WTC11 (cell line): ENCODE measurements around the gene TGDS. TPM values are rescaled to one million over a fixed set of nuclear protein-coding genes. Genes with fewer than 3 reads are reported as not detected.

Experiments
- ATAC-seq: fragments of 200-7000 bp; cut with Tn5 transposase; 2 replicates; pipeline ENCODE4 v1.10.0; 2021; ENCODE audit warnings: mild to moderate bottlenecking, moderate library complexity
- CTCF ChIA-PET: fragments of 300-600 bp; sonication (Branson Sonifier 250); formaldehyde crosslinking; loops from one replicate; lab custom pipeline; 2021; ENCODE audit warnings: antibody characterized with exemption; lab: Charles Lee
- POLR2A ChIA-PET: fragments of 350-600 bp; sonication (Branson Sonifier 250); formaldehyde crosslinking; loops from one replicate; lab custom pipeline; 2021; ENCODE audit warnings: antibody characterized with exemption; lab: Charles Lee
- DNase-seq: peaks from one replicate; pipeline ENCODE4 v3.0.0; 2021; ENCODE audit warnings: low spot score
- H3K27ac Mint-ChIP-seq: 2 replicates; pipeline ENCODE4 v1.8.0; 2021; ENCODE audit warnings: mixed read lengths
- H3K27me3 Mint-ChIP-seq: 2 replicates; pipeline ENCODE4 v1.8.0; 2021; ENCODE audit warnings: low read depth, mild to moderate bottlenecking, moderate library complexity, mixed read lengths
- H3K36me3 Mint-ChIP-seq: 2 replicates; pipeline ENCODE4 v1.8.0; 2021; ENCODE audit warnings: mixed read lengths
- H3K4me1 Mint-ChIP-seq: 2 replicates; pipeline ENCODE4 v1.8.0; 2022; ENCODE audit warnings: mixed read lengths
- H3K4me3 Mint-ChIP-seq: 2 replicates; pipeline ENCODE4 v1.8.0; 2021; ENCODE audit warnings: mild to moderate bottlenecking, moderate library complexity, mixed read lengths
- H3K9me3 Mint-ChIP-seq: 2 replicates; pipeline ENCODE4 v1.8.0; 2021; ENCODE audit warnings: mixed read lengths
- CDX4 ChIP-seq: fragments of 250-450 bp; sonication (Bioruptor Pico); IDR thresholded peaks from 2 replicates; pipeline ENCODE4 v1.9.0; 2021; ENCODE audit warnings: moderate library complexity, mild to moderate bottlenecking, inconsistent platforms, borderline replicate concordance
- CREB1 ChIP-seq: sonication (generic); formaldehyde crosslinking; IDR thresholded peaks from 2 replicates; pipeline ENCODE4 v1.8.0; 2023; ENCODE audit warnings: mild to moderate bottlenecking, missing genetic modification reagents
- FOXK1 ChIP-seq: sonication (generic); formaldehyde crosslinking; IDR thresholded peaks from 2 replicates; pipeline ENCODE4 v1.8.0; 2022; ENCODE audit warnings: mild to moderate bottlenecking, moderate library complexity, missing genetic modification reagents
- GABPB1 ChIP-seq: sonication (generic); formaldehyde crosslinking; IDR thresholded peaks from 2 replicates; pipeline ENCODE4 v1.8.1; 2023; ENCODE audit warnings: mild to moderate bottlenecking, missing genetic modification reagents
- HMGXB4 ChIP-seq: sonication (generic); formaldehyde crosslinking; IDR thresholded peaks from 2 replicates; pipeline ENCODE4 v1.8.1; 2023; ENCODE audit warnings: mild to moderate bottlenecking, moderate library complexity, missing genetic modification reagents
- MAX ChIP-seq: sonication (generic); formaldehyde crosslinking; IDR thresholded peaks from 2 replicates; pipeline ENCODE4 v1.8.0; 2022; ENCODE audit warnings: mild to moderate bottlenecking, missing genetic modification reagents
- NFATC4 ChIP-seq: fragments of 250-450 bp; sonication (Bioruptor Pico); IDR thresholded peaks from 2 replicates; pipeline ENCODE4 v1.9.0; 2021; ENCODE audit warnings: mild to moderate bottlenecking
- NFE2L1 ChIP-seq: sonication (generic); formaldehyde crosslinking; IDR thresholded peaks from 2 replicates; pipeline ENCODE4 v1.8.1; 2023; ENCODE audit warnings: missing genetic modification reagents
- NR3C1 ChIP-seq: sonication (generic); formaldehyde crosslinking; conservative IDR thresholded peaks from 2 replicates; pipeline ENCODE4 v1.8.1; 2023; ENCODE audit warnings: low read depth, mild to moderate bottlenecking, missing genetic modification reagents
- RORB ChIP-seq: fragments of 250-450 bp; sonication (Bioruptor Pico); IDR thresholded peaks from 2 replicates; pipeline ENCODE4 v1.9.0; 2021; ENCODE audit warnings: mild to moderate bottlenecking
- SMAD4 ChIP-seq: sonication (generic); formaldehyde crosslinking; IDR thresholded peaks from 2 replicates; pipeline ENCODE4 v1.8.0; 2022; ENCODE audit warnings: mild to moderate bottlenecking, missing genetic modification reagents
- STAT6 ChIP-seq: sonication (generic); formaldehyde crosslinking; conservative IDR thresholded peaks from 2 replicates; pipeline ENCODE4 v1.8.1; 2023; ENCODE audit warnings: mild to moderate bottlenecking, low read depth, missing genetic modification reagents, moderate library complexity
- TP53 ChIP-seq: sonication (generic); formaldehyde crosslinking; IDR thresholded peaks from 2 replicates; pipeline ENCODE4 v1.8.1; 2023; ENCODE audit warnings: mild to moderate bottlenecking, missing genetic modification reagents
- USF1 ChIP-seq: sonication (generic); formaldehyde crosslinking; IDR thresholded peaks from 2 replicates; pipeline ENCODE4 v1.8.0; 2022; ENCODE audit warnings: mild to moderate bottlenecking, missing genetic modification reagents
- ZBTB43 ChIP-seq: sonication (generic); formaldehyde crosslinking; IDR thresholded peaks from 2 replicates; pipeline ENCODE4 v1.8.1; 2023; ENCODE audit warnings: mild to moderate bottlenecking, missing genetic modification reagents
- ZMAT4 ChIP-seq: fragments of 250-450 bp; sonication (Bioruptor Pico); IDR thresholded peaks from 2 replicates; pipeline ENCODE4 v1.9.0; 2021; ENCODE audit warnings: mild to moderate bottlenecking
- ZNF138 ChIP-seq: sonication (generic); formaldehyde crosslinking; conservative IDR thresholded peaks from 2 replicates; pipeline ENCODE4 v1.8.1; 2022; ENCODE audit warnings: mild to moderate bottlenecking, moderate library complexity, missing genetic modification reagents
- ZNF263 ChIP-seq: sonication (generic); formaldehyde crosslinking; IDR thresholded peaks from 2 replicates; pipeline ENCODE4 v1.8.1; 2022; ENCODE audit warnings: low read depth, mild to moderate bottlenecking, moderate library complexity, missing genetic modification reagents
- ZNF396 ChIP-seq: fragments of 250-450 bp; sonication (Bioruptor Pico); IDR thresholded peaks from 2 replicates; pipeline ENCODE4 v1.8.0; 2021; ENCODE audit warnings: mild to moderate bottlenecking, moderate library complexity, borderline replicate concordance
- ZNF423 ChIP-seq: fragments of 250-450 bp; sonication (Bioruptor Pico); IDR thresholded peaks from 2 replicates; pipeline ENCODE4 v2.1.2; 2022; ENCODE audit warnings: mild to moderate bottlenecking, moderate library complexity
- total RNA-seq: library from RNA; stranded (reverse); gene quantifications from 3 replicates; pipeline ENCODE4 v1.2.3, GENCODE V29; 2021

The TGDS gene
- total RNA-seq, 1 experiment from 2014 or later = 12.5 TPM

GRCh38 chr13:94553766-94554165, 42.2 kb downstream of the TGDS start:
- CTCF ChIA-PET = no interaction called here
- Mint-ChIP-seq H3K27ac (no peak overlapping the region), H3K9me3 (peaks cover 4% of the 10 kb centered on the region), H3K36me3 (no peaks in the 10 kb centered on the region), H3K4me1 (peaks cover 11% of the 10 kb centered on the region), H3K27me3 (peaks cover 17% of the 10 kb centered on the region), H3K4me3 (no peak overlapping the region)
- no peak for DNase-seq
- POLR2A ChIA-PET = no interaction called here
- TF ChIP-seq NFATC4 (CRISPR knock-in tag) (no peak), ZBTB43 (no peak), NR3C1 (CRISPR knock-in tag) (no peak), RORB (CRISPR knock-in tag) (no peak), CDX4 (CRISPR knock-in tag) (no peak), CREB1 (CRISPR knock-in tag) (no peak), ZNF138 (CRISPR knock-in tag) (no peak), USF1 (no peak)
- ATAC-seq = no peak

- CTCF ChIA-PET = no interaction called here
- POLR2A ChIA-PET = no interaction called here
- Mint-ChIP-seq H3K27ac (no peak overlapping the region), H3K27me3 (peaks cover 17% of the 10 kb centered on the region), H3K36me3 (no peaks in the 10 kb centered on the region), H3K9me3 (no peaks in the 10 kb centered on the region), H3K4me3 (no peak overlapping the region), H3K4me1 (peaks cover 21% of the 10 kb centered on the region)
- DNase-seq = no peak
- TF ChIP-seq MAX (CRISPR knock-in tag) (no peak), CDX4 (CRISPR knock-in tag) (no peak), GABPB1 (CRISPR knock-in tag) (no peak), ZNF396 (CRISPR knock-in tag) (no peak), TP53 (CRISPR knock-in tag) (no peak), ZNF423 (CRISPR knock-in tag) (no peak), FOXK1 (no peak), STAT6 (CRISPR knock-in tag) (no peak), ZNF138 (CRISPR knock-in tag) (no peak), ZNF263 (CRISPR knock-in tag) (no peak), HMGXB4 (CRISPR knock-in tag) (no peak), ZMAT4 (CRISPR knock-in tag) (no peak), SMAD4 (CRISPR knock-in tag) (no peak), NFE2L1 (CRISPR knock-in tag) (no peak)
- TF ChIP-seq, all 79 proteins: peak for 0
- no peak for ATAC-seq
Measured at GRCh38 chr13:94552095-94552494, 43.9 kb downstream of the TGDS start.
